Activated CD8-positive, alpha-beta memory T cell treated with anti-CD3 and anti-CD28 coated beads, Interleukin-2, amount 50 U/mL, for 1 hour (primary cell): ENCODE results near the gene TTC16.
"Not testable (repeated sequence)": the region's sequence is repeated elsewhere in the genome, so short reads cannot be mapped to it uniquely, and the experiment has no call there.

Source experiments
- DNase-seq: peaks from one replicate; pipeline ENCODE4 v3.0.0-alpha.2; 2020; ENCODE audit errors: extremely low read depth

TTC16 gene

GRCh38 chr9:127768698-127769097, 52.8 kb downstream of the TTC16 start:
- no peak for DNase-seq

GRCh38 chr9:127769101-127769500, 53.2 kb downstream of the TTC16 start:
- DNase-seq, result no peak

GRCh38 chr9:127769929-127770582, 54.2 kb downstream of the TTC16 start:
- no peak for DNase-seq

- DNase-seq, result no peak
Measured at GRCh38 chr9:127770583-127770904, 54.7 kb downstream of the TTC16 start.

- DNase-seq, result peak; percentile 67
Measured at GRCh38 chr9:127770905-127771569, 55.2 kb downstream of the TTC16 start.

- DNase-seq, result no peak
Measured at GRCh38 chr9:127771570-127772189, 55.8 kb downstream of the TTC16 start.

GRCh38 chr9:127772603-127773002, 56.7 kb downstream of the TTC16 start:
- DNase-seq, result no peak

GRCh38 chr9:127773272-127773671, 57.4 kb downstream of the TTC16 start:
- DNase-seq, result no peak

- DNase-seq, result no peak
Measured at GRCh38 chr9:127773981-127774380, 58.1 kb downstream of the TTC16 start.

GRCh38 chr9:127776195-127776923, 60.5 kb downstream of the TTC16 start:
- DNase-seq, result no peak

- no peak for DNase-seq
Measured at GRCh38 chr9:127776924-127777289, 61.0 kb downstream of the TTC16 start.

- DNase-seq, result no peak
Measured at GRCh38 chr9:127777368-127777980, 61.6 kb downstream of the TTC16 start.

GRCh38 chr9:127778280-127779135, 62.6 kb downstream of the TTC16 start, which contains the start of gene SH2D3C:
TSS of gene SH2D3C (minus strand) at chr9:127778666. CDS start at chr9:127778627, 39 bp downstream.
- DNase-seq, result no peak

- no peak for DNase-seq
Measured at GRCh38 chr9:127779136-127779981, 63.5 kb downstream of the TTC16 start.

- no peak for DNase-seq
Measured at GRCh38 chr9:127780126-127780885, 64.4 kb downstream of the TTC16 start.

GRCh38 chr9:127780909-127781308, 65.0 kb downstream of the TTC16 start:
- not testable (repeated sequence) for DNase-seq
